ENCODE measurements around the gene ALKBH6.
"Not testable (repeated sequence)": the region's sequence is repeated elsewhere in the genome, so short reads cannot be mapped to it uniquely, and the experiment has no call there.

The ALKBH6 gene

GRCh38 chr19:36014012-36014924, at the start of gene ALKBH6:
TSS of gene ALKBH6 (minus strand) at chr19:36014213. CDS start at chr19:36013397, 816 bp downstream.
- in situ Hi-C loops (cut with HindIII; ENCODE audit: low sequenced_read_pairs) = no loop called here

- in situ Hi-C loops (cut with HindIII; ENCODE audit: low sequenced_read_pairs) = no loop called here
Observed at GRCh38 chr19:36061367-36061766, 47.4 kb upstream of the ALKBH6 start.

- in situ Hi-C loops (cut with HindIII; ENCODE audit: low sequenced_read_pairs) = no loop called here
Observed at GRCh38 chr19:36060430-36060829, 46.4 kb upstream of the ALKBH6 start.

GRCh38 chr19:36059180-36059910, 45.3 kb upstream of the ALKBH6 start:
- in situ Hi-C loops (cut with HindIII; ENCODE audit: low sequenced_read_pairs) = no loop called here

GRCh38 chr19:36058481-36059179, 44.6 kb upstream of the ALKBH6 start:
- in situ Hi-C loops (cut with HindIII; ENCODE audit: low sequenced_read_pairs) = no loop called here

- in situ Hi-C loops (cut with HindIII; ENCODE audit: low sequenced_read_pairs) = no loop called here
Observed at GRCh38 chr19:36054733-36055686, 41.0 kb upstream of the ALKBH6 start, which contains the start of gene WDR62. TSS of gene WDR62 (plus strand) at chr19:36054897. CDS start at chr19:36054972, 75 bp downstream.

GRCh38 chr19:36054119-36054732, 40.2 kb upstream of the ALKBH6 start, which contains the start of gene THAP8:
TSS of gene THAP8 (minus strand) at chr19:36054285. CDS start at chr19:36054217, 68 bp downstream.
- in situ Hi-C loops (cut with HindIII; ENCODE audit: low sequenced_read_pairs) = no loop called here

GRCh38 chr19:36051637-36052036, 37.6 kb upstream of the ALKBH6 start:
- in situ Hi-C loops (cut with HindIII; ENCODE audit: low sequenced_read_pairs) = no loop called here

GRCh38 chr19:36051236-36051635, 37.2 kb upstream of the ALKBH6 start:
- in situ Hi-C loops (cut with HindIII; ENCODE audit: low sequenced_read_pairs) = no loop called here

GRCh38 chr19:36049080-36049698, 35.2 kb upstream of the ALKBH6 start:
- in situ Hi-C loops (cut with HindIII; ENCODE audit: low sequenced_read_pairs) = no loop called here

- in situ Hi-C loops (cut with HindIII; ENCODE audit: low sequenced_read_pairs) = no loop called here
Observed at GRCh38 chr19:36047835-36048234, 33.8 kb upstream of the ALKBH6 start.

GRCh38 chr19:36046443-36047050, 32.5 kb upstream of the ALKBH6 start:
- in situ Hi-C loops (cut with HindIII; ENCODE audit: low sequenced_read_pairs) = no loop called here

GRCh38 chr19:36043952-36044351, 29.9 kb upstream of the ALKBH6 start:
- in situ Hi-C loops (cut with HindIII; ENCODE audit: low sequenced_read_pairs) = no loop called here

- in situ Hi-C loops (cut with HindIII; ENCODE audit: low sequenced_read_pairs) = no loop called here
Observed at GRCh38 chr19:36041831-36042230, 27.8 kb upstream of the ALKBH6 start.

- in situ Hi-C loops (cut with HindIII; ENCODE audit: low sequenced_read_pairs) = not testable (repeated sequence)
Observed at GRCh38 chr19:36041092-36041491, 27.1 kb upstream of the ALKBH6 start.

GRCh38 chr19:36040495-36040894, 26.5 kb upstream of the ALKBH6 start:
- in situ Hi-C loops (cut with HindIII; ENCODE audit: low sequenced_read_pairs) = no loop called here

- in situ Hi-C loops (cut with HindIII; ENCODE audit: low sequenced_read_pairs) = no loop called here
Observed at GRCh38 chr19:36032251-36033104, 18.5 kb upstream of the ALKBH6 start, which contains the start of gene CLIP3. TSS of gene CLIP3 (minus strand) at chr19:36032873. CDS start at chr19:36032357, 516 bp downstream.

GRCh38 chr19:36031308-36031707, 17.3 kb upstream of the ALKBH6 start:
- in situ Hi-C loops (cut with HindIII; ENCODE audit: low sequenced_read_pairs) = no loop called here
